Stimulated activated naive CD4-positive, alpha-beta T cell (primary cell): ENCODE results near the gene CPSF4.
A peak's percentile ranks its signal among the peaks of the same experiment; 100 is the strongest.
"Not testable (repeated sequence)": the region's sequence is repeated elsewhere in the genome, so short reads cannot be mapped to it uniquely, and the experiment has no call there.

Source experiments
- DNase-seq, 6 experiments: peaks; one replicate each; lab custom pipeline; 2025; lab: John Stamatoyannopoulos, UW

The CPSF4 gene

GRCh38 chr7:99490878-99491277 is 52.1 kb downstream of the CPSF4 start:
- no peak for DNase-seq

- no peak for DNase-seq
Measured at GRCh38 chr7:99493823-99494222, 55.1 kb downstream of the CPSF4 start.

GRCh38 chr7:99497766-99498545 is 59.2 kb downstream of the CPSF4 start:
- no peak for DNase-seq

GRCh38 chr7:99498546-99498944 is 59.8 kb downstream of the CPSF4 start:
- DNase-seq: no peak

- peak in 3 of 6 experiments; percentile 36 to 71 (median 67) for DNase-seq
Measured at GRCh38 chr7:99499371-99499720, 60.6 kb downstream of the CPSF4 start.

- peak; percentile 78 to 90 (median 85) for DNase-seq
Measured at GRCh38 chr7:99499721-99500636, 61.2 kb downstream of the CPSF4 start, which contains the start of gene ZNF394. Gene ZNF394, minus strand, starts transcription at chr7:99500281. Its CDS starts 188 bp downstream, at chr7:99500093.

- no peak for DNase-seq
Measured at GRCh38 chr7:99500637-99501009, 61.9 kb downstream of the CPSF4 start.

- DNase-seq: not testable (repeated sequence)
Measured at GRCh38 chr7:99501236-99501635, 62.5 kb downstream of the CPSF4 start.

- peak in 1 of 6 experiments; percentile 95 for DNase-seq
Measured at GRCh38 chr7:99504281-99504602, 65.5 kb downstream of the CPSF4 start.

GRCh38 chr7:99504603-99505323 is 66.0 kb downstream of the CPSF4 start, which contains the start of gene ZKSCAN5:
Gene ZKSCAN5, plus strand, starts transcription at chr7:99504662. Its CDS starts 1,383 bp downstream, at chr7:99506045.
- DNase-seq: peak; percentile 93 to 100 (median 98)

- DNase-seq: peak in 1 of 6 experiments; percentile 40
Measured at GRCh38 chr7:99505324-99505662, 66.5 kb downstream of the CPSF4 start.
